Neural cell (in vitro differentiated cells): ENCODE data around the gene SLBP. TPM values are rescaled to one million over a fixed set of nuclear protein-coding genes. Genes with fewer than 3 reads are reported as not detected.
A peak's percentile ranks its signal among the peaks of the same experiment; 100 is the strongest.

ENCODE experiments used
- H2AFZ ChIP-seq: fragments of 200-600, 300-800 bp; sonication (generic), shearing (Covaris generic); 2 replicates; pipeline ENCODE4 v1.6.0; 2014; ENCODE audit warnings: low read depth, mild to moderate bottlenecking, antibody characterized with exemption, low read length, moderate library complexity
- H3F3A ChIP-seq: fragments of 200-600 bp; shearing (Covaris generic); 2 replicates; pipeline ENCODE4 v1.6.1; 2016; ENCODE audit warnings: mild to moderate bottlenecking, moderate library complexity, mixed read lengths, antibody characterized with exemption, low read length; ENCODE audit not compliant: insufficient read depth, poor library complexity, severe bottlenecking
- H3K27ac ChIP-seq: fragments of 200-600, 300-800 bp; sonication (generic), shearing (Covaris generic); 2 replicates; pipeline ENCODE4 v1.5.1; 2014; ENCODE audit warnings: mild to moderate bottlenecking, low read length, moderate library complexity
- H3K27me3 ChIP-seq: fragments of 300-800, 200-600 bp; sonication (generic), shearing (Covaris generic); 2 replicates; pipeline ENCODE4 v1.6.0; 2014; ENCODE audit warnings: mild to moderate bottlenecking, low read depth, low read length, moderate library complexity; ENCODE audit not compliant: insufficient read depth
- H3K36me3 ChIP-seq: fragments of 300-800, 200-600 bp; sonication (generic), shearing (Covaris generic); 2 replicates; pipeline ENCODE4 v1.5.1; 2014; ENCODE audit warnings: mild to moderate bottlenecking, antibody characterized with exemption, low read length, moderate library complexity; ENCODE audit not compliant: insufficient read depth
- H3K4me2 ChIP-seq: fragments of 300-800, 200-600 bp; sonication (generic), shearing (Covaris generic); 2 replicates; pipeline ENCODE4 v1.6.0; 2014; ENCODE audit warnings: mild to moderate bottlenecking, low read length
- H3K4me3 ChIP-seq: fragments of 300-800, 200-600 bp; sonication (generic), shearing (Covaris generic); 2 replicates; pipeline ENCODE4 v1.5.1; 2014; ENCODE audit warnings: mild to moderate bottlenecking, low read length, moderate library complexity
- H3K79me2 ChIP-seq: fragments of 200-600 bp; shearing (Covaris generic); replicated peaks from 2 replicates; pipeline ENCODE4 v1.6.0; 2014; ENCODE audit warnings: mild to moderate bottlenecking, low read length, moderate library complexity; ENCODE audit not compliant: insufficient read depth
- H3K9ac ChIP-seq: fragments of 300-800, 200-600 bp; sonication (generic), shearing (Covaris generic); 2 replicates; pipeline ENCODE4 v1.6.1; 2016; ENCODE audit warnings: mild to moderate bottlenecking, low read length, mixed read lengths
- H3K9me2 ChIP-seq: fragments of 200-600 bp; shearing (Covaris generic); 2 replicates; pipeline ENCODE4 v1.6.1; 2016; ENCODE audit warnings: mild to moderate bottlenecking, low read length, mixed read lengths; ENCODE audit not compliant: insufficient read depth
- H3K9me3 ChIP-seq: fragments of 200-600, 300-800 bp; sonication (generic), shearing (Covaris generic); 2 replicates; pipeline ENCODE4 v1.6.1; 2016; ENCODE audit warnings: mild to moderate bottlenecking, mixed run types, low read length, moderate library complexity, mixed read lengths
- H4K20me1 ChIP-seq: fragments of 200-600 bp; shearing (Covaris generic); 2 replicates; pipeline ENCODE4 v1.6.1; 2016; ENCODE audit warnings: mild to moderate bottlenecking, mixed run types; ENCODE audit not compliant: insufficient read depth
- EP300 ChIP-seq: fragments of 450-650 bp; conservative IDR thresholded peaks from 2 replicates; pipeline ENCODE4 v1.6.1; 2014; ENCODE audit warnings: antibody characterized with exemption, mild to moderate bottlenecking, moderate library complexity; ENCODE audit not compliant: poor library complexity, severe bottlenecking
- EZH2 ChIP-seq: fragments of 200-600, 300-800 bp; shearing (Covaris generic), sonication (generic); IDR thresholded peaks from 2 replicates; pipeline ENCODE4 v1.6.1; 2014; ENCODE audit warnings: antibody characterized with exemption, low read length, borderline replicate concordance, mild to moderate bottlenecking; ENCODE audit not compliant: insufficient read depth, poor library complexity, severe bottlenecking
- MXI1 ChIP-seq: fragments of 450-650 bp; conservative IDR thresholded peaks from 2 replicates; pipeline ENCODE4 v1.6.1; 2014; ENCODE audit warnings: antibody characterized with exemption, mild to moderate bottlenecking; ENCODE audit not compliant: poor library complexity, severe bottlenecking
- POLR2AphosphoS5 ChIP-seq: IDR thresholded peaks from 2 replicates; pipeline ENCODE4 v1.6.1; 2012
- RAD21 ChIP-seq: fragments of 450-650 bp; conservative IDR thresholded peaks from 2 replicates; pipeline ENCODE4 v1.6.1; 2014; ENCODE audit warnings: antibody characterized with exemption, mild to moderate bottlenecking, moderate library complexity
- REST ChIP-seq: IDR thresholded peaks from 2 replicates; pipeline ENCODE4 v1.6.1; 2012; ENCODE audit warnings: borderline replicate concordance
- SMC3 ChIP-seq: fragments of 450-650 bp; conservative IDR thresholded peaks from 2 replicates; pipeline ENCODE4 v1.6.1; 2014; ENCODE audit warnings: antibody characterized with exemption, mild to moderate bottlenecking, moderate library complexity; ENCODE audit not compliant: poor library complexity
- TAF1 ChIP-seq: IDR thresholded peaks from 2 replicates; pipeline ENCODE4 v1.6.1; 2012; ENCODE audit warnings: low read depth
- polyA plus RNA-seq: library from polyadenylated mRNA; depleted of rRNA; stranded (reverse); fragments of >200 nt; gene quantifications from 2 replicates; pipeline ENCODE4 v1.2.3, GENCODE V29; 2014
- TF ChIP-seq, protein P1 (sequence below): fragments of 450-650 bp; IDR thresholded peaks from 2 replicates; pipeline ENCODE4 v1.5.1; 2014; ENCODE audit warnings: antibody characterized with exemption, mild to moderate bottlenecking, moderate library complexity; ENCODE audit not compliant: poor library complexity, severe bottlenecking

Gene SLBP
- polyA plus RNA-seq, 1 donor from 2014 or later, result 111 TPM

- peak within 1 kb of the TSS; percentile 57 for H3K4me3 ChIP-seq
Measured at GRCh38 chr4:1683736-1684505, 28.2 kb downstream of the SLBP start, which contains the start of gene FAM53A. Gene FAM53A (minus strand): TSS chr4:1684313. CDS start chr4:1668741, 15,572 bp downstream.

GRCh38 chr4:1683261-1683735, 28.8 kb downstream of the SLBP start:
- H3K9me3 ChIP-seq, result no peaks in the 10 kb centered on the region
- H2AFZ ChIP-seq, result no peak overlapping the region
- H3K27ac ChIP-seq, result no peak overlapping the region
- no peaks in the 10 kb centered on the region for H3K36me3 ChIP-seq
- H3K27me3 ChIP-seq, result peaks cover 15% of the 10 kb centered on the region
- no peaks in the 10 kb centered on the region for H3F3A ChIP-seq
- H3K79me2 ChIP-seq, result no peaks in the 10 kb centered on the region
- H3K4me2 ChIP-seq, result no peak overlapping the region
- TF ChIP-seq POLR2AphosphoS5 (peak; percentile 9), RAD21 (no peak)
- H3K9ac ChIP-seq, result no peak overlapping the region
- peak overlapping the region; percentile 57 for H3K4me3 ChIP-seq
- no peaks in the 10 kb centered on the region for H4K20me1 ChIP-seq
- no peaks in the 10 kb centered on the region for H3K9me2 ChIP-seq

More at GRCh38 chr4:1683736-1684505, 28.2 kb downstream of the SLBP start, which contains the start of gene FAM53A:
- Histone ChIP-seq H3K27me3 (peaks cover 15% of the 10 kb centered on the region), H4K20me1 (no peaks in the 10 kb centered on the region), H3K9me2 (no peaks in the 10 kb centered on the region), H3K9ac (no peak within 1 kb of the TSS), H2AFZ (no peak within 1 kb of the TSS), H3K9me3 (no peaks in the 10 kb centered on the region), H3K79me2 (no peaks in the 10 kb centered on the region), H3K27ac (no peak within 1 kb of the TSS), H3F3A (no peaks in the 10 kb centered on the region), H3K36me3 (no peaks in the 10 kb centered on the region), H3K4me2 (no peak within 1 kb of the TSS)
- TF ChIP-seq REST (no peak), RAD21 (no peak), EP300 (no peak), POLR2AphosphoS5 (no peak), MXI1 (no peak), SMC3 (no peak)

DNA sequence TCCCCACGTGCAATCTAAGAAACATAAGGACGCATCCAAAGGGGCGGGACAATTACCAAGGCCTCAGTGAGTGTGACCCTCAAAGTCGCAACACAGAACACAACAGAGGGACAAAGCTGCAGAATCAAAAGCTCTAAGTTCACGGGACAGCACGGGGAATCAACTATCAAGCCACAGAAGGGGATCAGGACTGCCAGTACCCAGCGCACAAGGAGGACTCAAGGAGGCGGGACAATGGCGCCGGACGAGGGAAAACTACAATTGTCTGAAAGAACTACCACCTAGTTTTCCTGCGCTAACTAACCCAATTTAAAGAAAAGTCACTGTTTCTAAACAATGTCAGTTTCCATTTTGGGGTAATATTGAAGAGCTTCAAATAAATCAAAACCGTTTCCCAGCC, 29.3 kb downstream of the SLBP start:
- TF ChIP-seq RAD21, result no peak
- TF ChIP-seq MXI1, result no peak
- TF ChIP-seq EZH2, result no peak
- no peak for TF ChIP-seq POLR2AphosphoS5
- TF ChIP-seq SMC3, result no peak
- no peak for TF ChIP-seq REST
- no peak for TF ChIP-seq TAF1
- TF ChIP-seq, protein P1, sequence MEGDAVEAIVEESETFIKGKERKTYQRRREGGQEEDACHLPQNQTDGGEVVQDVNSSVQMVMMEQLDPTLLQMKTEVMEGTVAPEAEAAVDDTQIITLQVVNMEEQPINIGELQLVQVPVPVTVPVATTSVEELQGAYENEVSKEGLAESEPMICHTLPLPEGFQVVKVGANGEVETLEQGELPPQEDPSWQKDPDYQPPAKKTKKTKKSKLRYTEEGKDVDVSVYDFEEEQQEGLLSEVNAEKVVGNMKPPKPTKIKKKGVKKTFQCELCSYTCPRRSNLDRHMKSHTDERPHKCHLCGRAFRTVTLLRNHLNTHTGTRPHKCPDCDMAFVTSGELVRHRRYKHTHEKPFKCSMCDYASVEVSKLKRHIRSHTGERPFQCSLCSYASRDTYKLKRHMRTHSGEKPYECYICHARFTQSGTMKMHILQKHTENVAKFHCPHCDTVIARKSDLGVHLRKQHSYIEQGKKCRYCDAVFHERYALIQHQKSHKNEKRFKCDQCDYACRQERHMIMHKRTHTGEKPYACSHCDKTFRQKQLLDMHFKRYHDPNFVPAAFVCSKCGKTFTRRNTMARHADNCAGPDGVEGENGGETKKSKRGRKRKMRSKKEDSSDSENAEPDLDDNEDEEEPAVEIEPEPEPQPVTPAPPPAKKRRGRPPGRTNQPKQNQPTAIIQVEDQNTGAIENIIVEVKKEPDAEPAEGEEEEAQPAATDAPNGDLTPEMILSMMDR, result no peak
- no peak overlapping the region for H3K4me3 ChIP-seq
- peaks cover 15% of the 10 kb centered on the region for H3K27me3 ChIP-seq
- no peaks in the 10 kb centered on the region for H4K20me1 ChIP-seq
- no peak overlapping the region for H3K9ac ChIP-seq
- no peaks in the 10 kb centered on the region for H3F3A ChIP-seq
- H3K9me2 ChIP-seq, result no peaks in the 10 kb centered on the region
- no peak overlapping the region for H3K27ac ChIP-seq
- no peak overlapping the region for H3K4me2 ChIP-seq
- H2AFZ ChIP-seq, result no peak overlapping the region
- no peaks in the 10 kb centered on the region for H3K36me3 ChIP-seq
- H3K79me2 ChIP-seq, result no peaks in the 10 kb centered on the region
- no peaks in the 10 kb centered on the region for H3K9me3 ChIP-seq
